NCI-H226 (cell line): ENCODE results near the gene KLRK1.
A peak's percentile ranks its signal among the peaks of the same experiment; 100 is the strongest.
"Not testable (repeated sequence)": the region's sequence is repeated elsewhere in the genome, so short reads cannot be mapped to it uniquely, and the experiment has no call there.

ENCODE experiments used
- DNase-seq: peaks from one replicate; pipeline ENCODE4 v3.0.0-alpha.2; 2015

Gene KLRK1

GRCh38 chr12:10389904-10390303 lies at the start of gene KLRK1:
KLRK1 (minus strand) TSS chr12:10390041; CDS start chr12:10388810, 1,231 bp downstream.
- no peak for DNase-seq

- not testable (repeated sequence) for DNase-seq
These were observed 47.8 kb upstream of the KLRK1 start for GRCh38 chr12:10437601-10438000.

GRCh38 chr12:10435816-10436215 lies 46.0 kb upstream of the KLRK1 start, which contains the start of gene KLRC2:
KLRC2 (minus strand) TSS chr12:10436010; CDS start chr12:10435986, 24 bp downstream.
- not testable (repeated sequence) for DNase-seq

GRCh38 chr12:10430623-10431022 lies 40.8 kb upstream of the KLRK1 start:
- not testable (repeated sequence) for DNase-seq

GRCh38 chr12:10425938-10426337 lies 36.1 kb upstream of the KLRK1 start:
- not testable (repeated sequence) for DNase-seq

GRCh38 chr12:10424260-10424899 lies 34.5 kb upstream of the KLRK1 start:
- not testable (repeated sequence) for DNase-seq

- not testable (repeated sequence) for DNase-seq
These were observed 32.3 kb upstream of the KLRK1 start for GRCh38 chr12:10422159-10422558.

- not testable (repeated sequence) for DNase-seq
These were observed 30.5 kb upstream of the KLRK1 start, which contains the start of gene KLRC3 for GRCh38 chr12:10420334-10420733. KLRC3 (minus strand) TSS chr12:10420595; CDS start chr12:10420550, 45 bp downstream.

- no peak for DNase-seq
These were observed 19.6 kb upstream of the KLRK1 start, which contains the start of gene KLRC4 for GRCh38 chr12:10409392-10409791. KLRC4 (minus strand) TSS chr12:10409757; CDS start chr12:10409575, 182 bp downstream.

- no peak for DNase-seq
These were observed 19.0 kb upstream of the KLRK1 start for GRCh38 chr12:10408842-10409241.

- no peak for DNase-seq
These were observed 16.9 kb upstream of the KLRK1 start for GRCh38 chr12:10406725-10407124.

GRCh38 chr12:10405294-10405693 lies 15.5 kb upstream of the KLRK1 start:
- DNase-seq: no peak

- no peak for DNase-seq
These were observed 15.0 kb upstream of the KLRK1 start for GRCh38 chr12:10404798-10405197.

GRCh38 chr12:10400829-10401228 lies 11.0 kb upstream of the KLRK1 start:
- DNase-seq: no peak

GRCh38 chr12:10398168-10398567 lies 8.3 kb upstream of the KLRK1 start:
- DNase-seq: no peak

- no peak for DNase-seq
These were observed 7.5 kb upstream of the KLRK1 start for GRCh38 chr12:10397296-10397695.

- not testable (repeated sequence) for DNase-seq
These were observed 6.3 kb upstream of the KLRK1 start for GRCh38 chr12:10396176-10396575.

GRCh38 chr12:10395390-10395998 lies 5.7 kb upstream of the KLRK1 start:
- peak; percentile 84 for DNase-seq

- not testable (repeated sequence) for DNase-seq
These were observed 4.8 kb upstream of the KLRK1 start for GRCh38 chr12:10394531-10395152.

- DNase-seq: no peak
These were observed 3.5 kb upstream of the KLRK1 start for GRCh38 chr12:10393291-10393690.

GRCh38 chr12:10392394-10392930 lies 2.6 kb upstream of the KLRK1 start:
- peak; percentile 78 for DNase-seq

- DNase-seq: not testable (repeated sequence)
These were observed 1.1 kb upstream of the KLRK1 start for GRCh38 chr12:10390991-10391390.

GRCh38 chr12:10388624-10389413 lies 1.0 kb downstream of the KLRK1 start:
- no peak for DNase-seq
